Upper lobe of left lung (tissue), 6 donors: ENCODE results near the gene VPS13C. TPM values are rescaled to one million over a fixed set of nuclear protein-coding genes. Genes with fewer than 3 reads are reported as not detected.

Experiments used
- ATAC-seq, 2 donors: fragments of 200-7000 bp; cut with Tn5 transposase; one replicate each; pipeline ENCODE4 v1.9.1; 2022; ENCODE audit warnings: mild to moderate bottlenecking in 2 of 2, moderate library complexity in 2 of 2; ENCODE audit not compliant: low FRiP score in 2 of 2
- DNase-seq, 2 donors: peaks; one replicate each; pipeline ENCODE4 v3.0.0-alpha.2; 2019 to 2020
- H3K27ac ChIP-seq, 4 donors: fragments of 200-600 bp; sonication (generic); one replicate each; pipeline ENCODE4 v1.5.1; 2016 to 2019
- H3K27me3 ChIP-seq, 4 donors: fragments of 200-600 bp; sonication (generic); one replicate each; pipeline ENCODE4 v1.5.1; 2017 to 2019
- H3K36me3 ChIP-seq, 4 donors: fragments of 200-600 bp; sonication (generic); one replicate each; pipeline ENCODE4 v1.5.1; 2016 to 2019
- H3K4me1 ChIP-seq, 4 donors: fragments of 200-600 bp; sonication (generic); one replicate each; pipeline ENCODE4 v1.5.1; 2018 to 2019
- H3K4me3 ChIP-seq, 4 donors: fragments of 200-600 bp; sonication (generic); one replicate each; pipeline ENCODE4 v1.5.1; 2017 to 2019; ENCODE audit warnings: mild to moderate bottlenecking in 2 of 4, moderate library complexity in 1 of 4
- H3K9me3 ChIP-seq, 4 donors: fragments of 200-600 bp; sonication (generic); one replicate each; pipeline ENCODE4 v1.5.1; 2018 to 2019
- CTCF ChIP-seq, 6 experiments: fragments of 450-650 bp in 4 of 6; fragments of 200-600 bp in 2 of 6; sonication (generic) in 2 of 6; IDR thresholded peaks; one replicate each; pipeline ENCODE4 v1.5.1; 2016 to 2019; ENCODE audit warnings: antibody characterized with exemption in 6 of 6
- EP300 ChIP-seq, 4 donors: sonication (generic); formaldehyde crosslinking; IDR thresholded peaks; one replicate each; pipeline ENCODE4 v1.5.1; 2017; ENCODE audit warnings: antibody characterized with exemption in 4 of 4, control low read depth in 2 of 4
- POLR2A ChIP-seq, 4 donors: fragments of 450-650 bp; IDR thresholded peaks; one replicate each; pipeline ENCODE4 v1.5.1; 2016 to 2017; ENCODE audit warnings: antibody characterized with exemption in 4 of 4, mild to moderate bottlenecking in 2 of 4
- POLR2AphosphoS5 ChIP-seq, 2 donors: sonication (generic); formaldehyde crosslinking; IDR thresholded peaks; one replicate each; pipeline ENCODE4 v1.5.1; 2017; ENCODE audit warnings: antibody characterized with exemption in 2 of 2
- WGBS, 2 donors: methylation state at CpG; one replicate each; pipeline ENCODE4 v1.1.5; 2017 to 2018; 5-methylcytosine and 5-hydroxymethylcytosine counted together
- total RNA-seq, 6 donors: library from RNA; depleted of rRNA in 4 of 6; stranded (reverse); fragments of >200 nt in 4 of 6; gene quantifications; one replicate each; pipeline versions ENCODE4 v1.1.0 to v1.2.1, GENCODE V29; 2016 to 2021
- donor health status: DM: no; HTN: no; CAD: no; lungs with moderate emphysema.
- donor health status: DM: no; HTN: yes; CAD: no; lungs with severe emphysema.

The VPS13C gene
- total RNA-seq, 6 donors from 2014 or later: 73.7 to 180 (median 97.4) TPM

GRCh38 chr15:61807281-61807929 is 252.8 kb downstream of the VPS13C start:
- Histone ChIP-seq H3K27me3 (no peaks in the 10 kb centered on the region), H3K4me3 (no peak overlapping the region), H3K4me1 (no peaks in the 10 kb centered on the region), H3K36me3 (no peaks in the 10 kb centered on the region), H3K27ac (no peak overlapping the region), H3K9me3 (no peaks in the 10 kb centered on the region)
- DNase-seq (no peak), ATAC-seq (no peak)
- TF ChIP-seq CTCF (IDR thresholded peaks at IDR 0.05): no peak
- no peak for TF ChIP-seq POLR2AphosphoS5 (IDR thresholded peaks at IDR 0.05)
- TF ChIP-seq EP300 (IDR thresholded peaks at IDR 0.05): no peak
- no peak for TF ChIP-seq POLR2A (IDR thresholded peaks at IDR 0.05)
- 89 to 91% methylated on average over 14 of the region's 14 CpGs for whole genome bisulfite sequencing, 2 donors

Other genes starting within 250 kb of the VPS13C start
- under 1 TPM in 3 of 6 donors, not detected in 3; 0.15 to 0.33 (median 0.24) TPM for gene C2CD4A, start 6.5 kb upstream of the VPS13C start, total RNA-seq
- 10 to 100 TPM in 1 of 6 donors, 1 to 10 TPM in 4, under 1 TPM in 1; 0.67 to 16.8 (median 3.1) TPM for gene C2CD4B, start 104.8 kb upstream of the VPS13C start, total RNA-seq